Left renal cortex interstitium (tissue), 4 donors: Measurements from ENCODE around the gene RASSF3. TPM values are rescaled to one million over a fixed set of nuclear protein-coding genes. Genes with fewer than 3 reads are reported as not detected.
"Not testable (repeated sequence)": the region's sequence is repeated elsewhere in the genome, so short reads cannot be mapped to it uniquely, and the experiment has no call there.

Experiments used
- DNase-seq, 4 donors: peaks; one replicate each; pipeline ENCODE4 v3.0.0-alpha.2; 2013; ENCODE audit warnings: low read depth in 4 of 4, low spot score in 2 of 4, missing footprints in 1 of 4
- polyA plus RNA-seq, 4 donors: library from polyadenylated mRNA; unstranded; fragments of 120-200 nt; gene quantifications; one replicate each; pipeline ENCODE4 v1.2.1, GENCODE V29; 2013; ENCODE audit not compliant: insufficient read length in 4 of 4

Gene RASSF3
- polyA plus RNA-seq, 4 donors, result 17.4 to 20.5 (median 18.8) TPM

- DNase-seq, result no peak
These were observed 77.9 kb downstream of the RASSF3 start for GRCh38 chr12:64688219-64688618.

GRCh38 chr12:64688715-64689114 is 78.4 kb downstream of the RASSF3 start:
- DNase-seq, result no peak

- DNase-seq, result not testable (repeated sequence)
These were observed 79.9 kb downstream of the RASSF3 start for GRCh38 chr12:64690236-64690635.

GRCh38 chr12:64691227-64691794 is 81.0 kb downstream of the RASSF3 start:
- DNase-seq, result peak in 1 of 4 donors; percentile 44

- DNase-seq, result peak in 3 of 4 donors; percentile 53 to 71 (median 62)
These were observed 81.7 kb downstream of the RASSF3 start for GRCh38 chr12:64691795-64692583.

- no peak for DNase-seq
These were observed 84.1 kb downstream of the RASSF3 start for GRCh38 chr12:64694130-64695040.

- no peak for DNase-seq
These were observed 85.3 kb downstream of the RASSF3 start for GRCh38 chr12:64695550-64695949.

GRCh38 chr12:64696080-64696741 is 85.9 kb downstream of the RASSF3 start:
- DNase-seq, result no peak

- no peak for DNase-seq
These were observed 89.3 kb downstream of the RASSF3 start for GRCh38 chr12:64699504-64700115.

- DNase-seq, result no peak
These were observed 90.2 kb downstream of the RASSF3 start for GRCh38 chr12:64700532-64700931.

- no peak for DNase-seq
These were observed 91.0 kb downstream of the RASSF3 start for GRCh38 chr12:64701283-64701682.

- DNase-seq, result no peak
These were observed 96.0 kb downstream of the RASSF3 start for GRCh38 chr12:64706306-64706705.

- DNase-seq, result no peak
These were observed 96.6 kb downstream of the RASSF3 start for GRCh38 chr12:64706857-64707256.

GRCh38 chr12:64707362-64707761 is 97.1 kb downstream of the RASSF3 start:
- no peak for DNase-seq

GRCh38 chr12:64707926-64708325 is 97.6 kb downstream of the RASSF3 start:
- no peak for DNase-seq

GRCh38 chr12:64709429-64709828 is 99.1 kb downstream of the RASSF3 start:
- no peak for DNase-seq

- no peak for DNase-seq
These were observed 103.1 kb downstream of the RASSF3 start for GRCh38 chr12:64713376-64713775.

GRCh38 chr12:64714551-64714968 is 104.3 kb downstream of the RASSF3 start:
- no peak for DNase-seq

GRCh38 chr12:64716371-64716770 is 106.1 kb downstream of the RASSF3 start:
- no peak for DNase-seq

- no peak for DNase-seq
These were observed 106.7 kb downstream of the RASSF3 start for GRCh38 chr12:64716839-64717455.
